Small intestine (tissue), 7 donors: Measurements from ENCODE around the gene C19orf25. TPM values are rescaled to one million over a fixed set of nuclear protein-coding genes. Genes with fewer than 3 reads are reported as not detected.

ENCODE experiments used
- DNase-seq, 2 donors: peaks; one replicate each; pipeline versions ENCODE4 v3.0.0 to v3.0.0-alpha.2; 2013
- FAIRE-seq: peaks from 2 replicates; lab custom pipeline; 2012; peaks lifted over from hg19 to GRCh38; lab: Jason Lieb, UNC
- H3K27ac ChIP-seq, 3 donors: one replicate each; pipeline ENCODE4 v1.5.1; 2013; ENCODE audit warnings: low read length in 2 of 3, mild to moderate bottlenecking in 2 of 3, control low read depth in 1 of 3, inconsistent platforms in 1 of 3, low read depth in 1 of 3, moderate library complexity in 1 of 3
- H3K27me3 ChIP-seq, 3 donors: one replicate each; pipeline ENCODE4 v1.6.1; 2013; ENCODE audit warnings: low read length in 3 of 3, inconsistent platforms in 1 of 3; ENCODE audit not compliant: control insufficient read depth in 3 of 3, insufficient read depth in 3 of 3
- H3K36me3 ChIP-seq, 3 donors: one replicate each; pipeline ENCODE4 v1.6.1; 2013; ENCODE audit warnings: low read length in 3 of 3, inconsistent platforms in 1 of 3, low read depth in 1 of 3, mild to moderate bottlenecking in 1 of 3, moderate library complexity in 1 of 3; ENCODE audit not compliant: control insufficient read depth in 3 of 3, insufficient read depth in 2 of 3
- H3K4me1 ChIP-seq, 3 donors: one replicate each; pipeline ENCODE4 v1.6.1; 2013; ENCODE audit warnings: low read length in 2 of 3, inconsistent platforms in 1 of 3, low read depth in 1 of 3, mild to moderate bottlenecking in 1 of 3, moderate library complexity in 1 of 3; ENCODE audit not compliant: control insufficient read depth in 3 of 3, insufficient read depth in 2 of 3
- H3K4me3 ChIP-seq, 3 donors: one replicate each; pipeline ENCODE4 v1.5.1; 2013; ENCODE audit warnings: low read length in 3 of 3, control low read depth in 1 of 3, inconsistent platforms in 1 of 3, low read depth in 1 of 3, mild to moderate bottlenecking in 1 of 3, moderate library complexity in 1 of 3
- H3K9me3 ChIP-seq, 2 donors: one replicate each; pipeline ENCODE4 v1.6.1; 2013; ENCODE audit warnings: low read depth in 1 of 2, low read length in 1 of 2; ENCODE audit not compliant: control insufficient read depth in 2 of 2, insufficient read depth in 1 of 2
- WGBS, 3 donors: extraction: QIAGEN DNeasy Blood & Tissue Kit; methylation state at CpG; one replicate each; pipeline ENCODE4 v1.1.7; 2013; 5-methylcytosine and 5-hydroxymethylcytosine counted together
- polyA plus RNA-seq, 4 donors: library from polyadenylated mRNA; stranded (reverse) in 3 of 4; unstranded in 1 of 4; fragments of 200-250 nt in 3 of 4; fragments of 120-200 nt in 1 of 4; gene quantifications; one replicate each; pipeline versions ENCODE4 v1.2.1 to v1.2.3, GENCODE V29; 2013
- donor health status: healthy with polysubstance abuse.
- donor health status: control.
- donor health status: control.
- donor health status: Bipolar disorder and iron deficiency.
- donor health status: healthy.

C19orf25 gene
- polyA plus RNA-seq, 4 donors = 32.0 to 62.1 (median 52.8) TPM

GRCh38 chr19:1455002-1455335 is 24.0 kb downstream of the C19orf25 start:
- H3K27me3 ChIP-seq = peaks cover 30 to 91% (median 31%) of the 10 kb centered on the region in 3 donors
- peaks cover 0 to 11% (median 0%) of the 10 kb centered on the region in 3 donors for H3K4me1 ChIP-seq
- no peak for FAIRE-seq
- H3K9me3 ChIP-seq = no peaks in the 10 kb centered on the region
- H3K4me3 ChIP-seq = no peak overlapping the region
- peaks cover 0 to 3% (median 0%) of the 10 kb centered on the region in 3 donors for H3K36me3 ChIP-seq
- DNase-seq = no peak
- WGBS, 3 donors = 1 to 4% (median 1%) methylated on average over 19 to 22 of the region's 22 CpGs
- H3K27ac ChIP-seq = no peak overlapping the region

GRCh38 chr19:1453525-1454364 is 25.3 kb downstream of the C19orf25 start:
- H3K27ac ChIP-seq = no peak overlapping the region
- H3K4me3 ChIP-seq = no peak overlapping the region
- WGBS, 3 donors = 7 to 29% (median 15%) methylated on average over 23 to 33 of the region's 33 CpGs
- H3K36me3 ChIP-seq = no peaks in the 10 kb centered on the region
- H3K27me3 ChIP-seq = peaks cover 30 to 95% (median 42%) of the 10 kb centered on the region in 3 donors
- no peaks in the 10 kb centered on the region for H3K9me3 ChIP-seq
- DNase-seq (no peak), FAIRE-seq (no peak)
- peaks cover 0 to 11% (median 0%) of the 10 kb centered on the region in 3 donors for H3K4me1 ChIP-seq

DNA sequence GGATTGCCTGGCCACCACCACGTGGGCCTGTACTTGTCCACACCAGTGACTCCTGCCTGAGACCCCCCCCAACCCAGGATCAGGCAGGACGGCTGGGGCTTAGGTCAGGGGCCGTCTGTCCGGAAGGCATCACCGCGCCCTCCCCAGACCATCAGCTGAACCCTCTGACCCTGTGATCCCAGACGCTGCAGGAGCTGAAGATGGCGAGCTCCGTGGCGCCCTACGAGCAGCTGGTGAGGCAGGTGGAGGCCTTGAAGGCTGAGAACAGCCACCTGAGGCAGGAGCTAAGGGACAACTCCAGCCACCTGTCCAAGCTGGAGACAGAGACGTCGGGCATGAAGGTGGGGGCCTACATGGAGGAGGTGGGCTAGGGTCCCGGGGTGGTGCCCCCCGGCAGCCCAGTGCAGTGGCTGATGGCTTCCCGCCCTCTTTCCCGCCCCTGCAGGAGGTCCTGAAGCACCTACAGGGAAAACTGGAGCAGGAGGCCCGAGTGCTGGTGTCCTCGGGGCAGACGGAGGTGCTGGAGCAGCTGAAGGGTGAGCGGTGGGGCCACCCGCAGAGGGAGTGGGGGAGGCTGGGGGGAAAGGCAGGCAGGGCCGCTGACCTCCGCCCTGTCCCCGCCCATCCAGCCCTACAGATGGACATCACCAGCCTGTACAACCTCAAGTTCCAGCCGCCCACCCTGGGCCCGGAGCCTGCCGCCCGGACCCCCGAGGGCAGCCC is 26.1 kb downstream of the C19orf25 start:
- peaks cover 0 to 11% (median 0%) of the 10 kb centered on the region in 3 donors for H3K4me1 ChIP-seq
- H3K9me3 ChIP-seq = no peaks in the 10 kb centered on the region
- peaks cover 30 to 94% (median 44%) of the 10 kb centered on the region in 3 donors for H3K27me3 ChIP-seq
- DNase-seq (no peak), FAIRE-seq (no peak)
- no peak overlapping the region for H3K4me3 ChIP-seq
- H3K27ac ChIP-seq = no peak overlapping the region
- WGBS, 3 donors = 25 to 60% (median 40%) methylated on average over 21 to 30 of the region's 30 CpGs
- H3K36me3 ChIP-seq = no peaks in the 10 kb centered on the region

DNA sequence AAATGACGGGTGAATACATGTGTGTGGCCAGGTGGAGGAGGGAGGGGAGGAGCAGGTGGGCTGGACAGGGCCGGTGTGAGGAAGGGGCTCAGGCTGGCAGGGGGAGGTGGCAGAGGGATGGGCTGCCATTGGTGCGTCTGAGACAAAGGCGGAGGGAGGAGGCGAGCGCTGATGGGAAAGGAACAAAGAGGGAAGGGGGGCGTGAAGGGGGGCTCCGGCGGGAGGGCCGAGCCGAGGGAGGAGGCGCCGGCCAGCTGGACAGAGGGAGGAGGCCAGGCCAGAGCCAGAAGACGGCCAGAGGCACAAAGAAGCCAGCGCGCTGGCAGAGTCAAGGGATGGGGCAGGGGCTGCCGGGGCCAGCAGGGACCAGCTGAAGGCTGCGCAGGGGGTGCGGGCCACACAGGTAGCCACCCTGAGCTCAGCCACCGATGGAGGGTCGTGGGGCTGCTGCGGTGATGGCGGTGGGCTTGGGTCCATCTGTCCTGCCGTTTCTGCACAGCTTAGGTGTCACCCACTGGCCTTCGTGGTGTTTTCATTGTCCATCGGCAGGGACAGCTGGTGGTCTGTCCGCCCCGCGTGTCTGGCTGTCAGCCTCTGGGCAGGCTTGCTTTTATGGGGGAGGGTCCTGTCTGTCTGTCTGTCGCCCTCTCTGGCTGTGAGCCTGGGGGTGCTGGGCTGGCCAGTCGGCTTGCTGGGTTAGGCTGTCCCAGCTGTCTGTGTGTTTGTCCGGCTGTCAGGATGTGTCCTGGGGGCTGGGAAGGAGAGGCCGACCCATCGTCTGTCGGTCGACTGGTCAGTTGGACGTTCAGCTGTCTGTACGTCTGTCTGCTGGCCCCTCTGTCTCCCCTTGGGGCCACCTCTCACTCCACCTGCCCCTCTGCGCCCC is 26.9 kb downstream of the C19orf25 start:
- H3K27me3 ChIP-seq = peaks cover 30 to 94% (median 52%) of the 10 kb centered on the region in 3 donors
- peaks cover 0 to 11% (median 0%) of the 10 kb centered on the region in 3 donors for H3K4me1 ChIP-seq
- FAIRE-seq (no peak), DNase-seq (no peak)
- H3K27ac ChIP-seq = no peak overlapping the region
- WGBS, 3 donors = 30 to 40% (median 31%) methylated on average over 31 to 39 of the region's 39 CpGs
- H3K36me3 ChIP-seq = no peaks in the 10 kb centered on the region
- no peak overlapping the region for H3K4me3 ChIP-seq
- no peaks in the 10 kb centered on the region for H3K9me3 ChIP-seq

GRCh38 chr19:1450735-1451731 is 28.0 kb downstream of the C19orf25 start:
- Histone ChIP-seq H3K27me3 (peaks cover 22 to 95% (median 54%) of the 10 kb centered on the region in 3 donors), H3K4me1 (peaks cover 0 to 8% (median 0%) of the 10 kb centered on the region in 3 donors), H3K9me3 (no peaks in the 10 kb centered on the region), H3K4me3 (no peak overlapping the region), H3K27ac (no peak overlapping the region), H3K36me3 (no peaks in the 10 kb centered on the region)
- DNase-seq = no peak
- FAIRE-seq = no peak
- 47 to 56% (median 52%) methylated on average over 19 to 22 of the region's 22 CpGs for WGBS, 3 donors

DNA sequence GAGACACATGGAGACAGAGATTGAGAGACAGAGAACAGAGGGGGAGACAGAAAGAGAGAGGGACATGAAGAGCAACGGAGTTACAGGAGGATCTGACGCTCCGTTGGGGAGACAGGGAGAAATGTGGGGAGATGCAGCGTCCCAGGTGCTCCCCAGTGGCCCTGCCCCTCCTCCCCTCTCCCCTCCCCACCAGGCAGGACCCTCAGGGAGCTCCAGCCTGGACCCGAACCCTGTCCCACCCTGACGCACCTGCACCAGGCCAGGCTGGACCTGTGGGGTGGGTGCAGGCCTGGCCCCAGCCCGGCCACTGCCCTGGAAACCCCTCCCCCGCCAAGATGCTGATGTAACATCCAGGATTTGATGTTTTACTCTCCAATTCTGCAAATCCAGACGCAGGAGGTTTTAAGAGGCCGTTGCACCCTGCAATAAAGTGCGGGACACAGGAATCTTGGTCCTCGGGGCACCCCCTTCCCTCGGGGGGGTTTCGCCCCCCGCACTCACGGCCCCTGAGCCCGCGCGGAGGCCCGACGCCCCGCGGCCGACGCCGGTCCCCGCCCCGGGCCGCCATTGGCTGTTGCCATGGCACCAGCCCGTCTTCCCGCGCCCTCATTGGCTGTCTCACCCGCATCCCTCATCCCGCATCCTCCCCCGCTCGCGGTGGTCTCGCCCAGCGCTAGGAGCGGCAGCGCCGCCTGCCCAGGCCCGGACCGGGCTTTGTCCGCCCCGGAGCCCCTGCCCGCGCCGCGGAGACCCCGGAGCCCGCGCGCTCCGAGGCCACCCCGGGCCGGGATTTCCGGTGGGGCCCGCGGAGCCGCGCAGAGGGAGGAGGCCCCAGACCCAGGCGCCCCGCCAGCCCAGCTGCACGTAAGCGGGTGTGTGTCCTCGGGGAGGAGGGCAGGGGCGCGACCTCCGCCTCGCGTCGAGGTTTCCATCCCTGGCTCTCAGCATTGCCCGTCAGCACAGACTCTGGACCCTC is 29.3 kb downstream of the C19orf25 start, which contains the start of gene APC2:
Gene APC2 (plus strand): TSS at position 655 of the 976 bp plus-strand sequence. CDS start 2,881 bp downstream, outside the sequence.
- Histone ChIP-seq H3K9me3 (no peaks in the 10 kb centered on the region), H3K4me3 (no peak within 1 kb of the TSS), H3K4me1 (peaks cover 0 to 12% (median 2%) of the 10 kb centered on the region in 3 donors), H3K27ac (no peak within 1 kb of the TSS), H3K36me3 (no peaks in the 10 kb centered on the region), H3K27me3 (peaks cover 22 to 92% (median 54%) of the 10 kb centered on the region in 3 donors)
- no peak for FAIRE-seq
- DNase-seq = no peak
- WGBS, 3 donors = 2 to 5% (median 4%) methylated on average over 44 to 74 of the region's 74 CpGs
